Aorta (tissue), 5 donors: ENCODE data around the gene BRAT1. TPM values are rescaled to one million over a fixed set of nuclear protein-coding genes. Genes with fewer than 3 reads are reported as not detected.

Experiments used
- ATAC-seq: fragments of 200-7000 bp; cut with Tn5 transposase; one replicate; pipeline ENCODE4 v1.9.1; 2022; ENCODE audit warnings: moderate library complexity; ENCODE audit not compliant: low FRiP score
- DNase-seq, 2 donors: peaks; one replicate each; pipeline ENCODE4 v3.0.0-alpha.2; 2020
- H3K27ac ChIP-seq, 2 donors: one replicate each; pipeline ENCODE4 v1.5.1; 2013; ENCODE audit warnings: low read length in 2 of 2, mild to moderate bottlenecking in 2 of 2, moderate library complexity in 2 of 2, control low read depth in 1 of 2, inconsistent platforms in 1 of 2, low read depth in 1 of 2
- H3K27me3 ChIP-seq, 2 donors: one replicate each; pipeline ENCODE4 v1.6.1; 2013; ENCODE audit warnings: control low read depth in 1 of 2, low read length in 1 of 2, mild to moderate bottlenecking in 1 of 2, moderate library complexity in 1 of 2; ENCODE audit not compliant: insufficient read depth in 2 of 2, control insufficient read depth in 1 of 2
- H3K36me3 ChIP-seq, 2 donors: one replicate each; pipeline ENCODE4 v1.6.1; 2013; ENCODE audit warnings: control low read depth in 1 of 2, low read length in 1 of 2, mild to moderate bottlenecking in 1 of 2; ENCODE audit not compliant: insufficient read depth in 2 of 2, control insufficient read depth in 1 of 2
- H3K4me1 ChIP-seq, 2 donors: one replicate each; pipeline ENCODE4 v1.6.1; 2013; ENCODE audit warnings: low read length in 2 of 2, control low read depth in 1 of 2, mild to moderate bottlenecking in 1 of 2, moderate library complexity in 1 of 2; ENCODE audit not compliant: insufficient read depth in 2 of 2, control insufficient read depth in 1 of 2
- H3K4me3 ChIP-seq, 2 donors: one replicate each; pipeline ENCODE4 v1.5.1; 2013; ENCODE audit warnings: low read length in 2 of 2, control low read depth in 1 of 2, mild to moderate bottlenecking in 1 of 2
- H3K9me3 ChIP-seq: one replicate; pipeline ENCODE4 v1.6.1; 2013; ENCODE audit warnings: mild to moderate bottlenecking, low read length; ENCODE audit not compliant: control insufficient read depth
- WGBS, 2 donors: extraction: QIAGEN DNeasy Blood & Tissue Kit; methylation state at CpG; one replicate each; pipeline ENCODE4 v1.1.7; 2013; 5-methylcytosine and 5-hydroxymethylcytosine counted together
- intact Hi-C, 2 donors: fragments of 100-400 bp; cut with DNase I; formaldehyde crosslinking; loops; one replicate each; pipeline versions ENCODE4 v1.14.2 to v1.15.0; 2022
- long read RNA-seq, 2 donors: library from polyadenylated mRNA; unstranded; transcript quantifications; one replicate each; pipeline ENCODE4 v2.0.0, GENCODE V29; 2020 to 2021
- polyA plus RNA-seq, 2 donors: library from polyadenylated mRNA; stranded (reverse); fragments of 200-250 nt; gene quantifications; one replicate each; pipeline ENCODE4 v1.2.3, GENCODE V29; 2013
- total RNA-seq, 2 donors: library from RNA; stranded (reverse); fragmentation: NEBNext Ultra II Directional; extraction: Animal tissue kit (Norgen Biotek cat#: 25700); gene quantifications; one replicate each; pipeline ENCODE4 v1.2.1, GENCODE V29; 2021
- donor health status: healthy with polysubstance abuse.
- donor health status: Bipolar disorder and iron deficiency.
- donor health status: DM: no; HTN: no; CAD: no.
- donor health status: DM: no; HTN: no; CAD: no.
- donor health status: DM: yes; HTN: yes; CAD: no.

The BRAT1 gene
- 10 to 100 TPM; 14.8 to 24.3 TPM for total RNA-seq
- polyA plus RNA-seq, result 10 to 100 TPM; 11.8 to 63.9 TPM
- long read RNA-seq, donor 1, transcript BRAT1-201 (14 exons, 2,915 nt), result major isoform, 52 of 169 reads
- long read RNA-seq, donor 1, partial matches to known transcripts, result 67 of 169 reads
- long read RNA-seq, donor 1, other reads (novel, unspliced or antisense), result 50 of 169 reads
- long read RNA-seq, donor 2, full-length matches to known transcripts, result 26 of 74 reads
- long read RNA-seq, donor 2, partial matches to known transcripts, result 25 of 74 reads
- long read RNA-seq, donor 2, other reads (novel, unspliced or antisense), result 23 of 74 reads

DNA sequence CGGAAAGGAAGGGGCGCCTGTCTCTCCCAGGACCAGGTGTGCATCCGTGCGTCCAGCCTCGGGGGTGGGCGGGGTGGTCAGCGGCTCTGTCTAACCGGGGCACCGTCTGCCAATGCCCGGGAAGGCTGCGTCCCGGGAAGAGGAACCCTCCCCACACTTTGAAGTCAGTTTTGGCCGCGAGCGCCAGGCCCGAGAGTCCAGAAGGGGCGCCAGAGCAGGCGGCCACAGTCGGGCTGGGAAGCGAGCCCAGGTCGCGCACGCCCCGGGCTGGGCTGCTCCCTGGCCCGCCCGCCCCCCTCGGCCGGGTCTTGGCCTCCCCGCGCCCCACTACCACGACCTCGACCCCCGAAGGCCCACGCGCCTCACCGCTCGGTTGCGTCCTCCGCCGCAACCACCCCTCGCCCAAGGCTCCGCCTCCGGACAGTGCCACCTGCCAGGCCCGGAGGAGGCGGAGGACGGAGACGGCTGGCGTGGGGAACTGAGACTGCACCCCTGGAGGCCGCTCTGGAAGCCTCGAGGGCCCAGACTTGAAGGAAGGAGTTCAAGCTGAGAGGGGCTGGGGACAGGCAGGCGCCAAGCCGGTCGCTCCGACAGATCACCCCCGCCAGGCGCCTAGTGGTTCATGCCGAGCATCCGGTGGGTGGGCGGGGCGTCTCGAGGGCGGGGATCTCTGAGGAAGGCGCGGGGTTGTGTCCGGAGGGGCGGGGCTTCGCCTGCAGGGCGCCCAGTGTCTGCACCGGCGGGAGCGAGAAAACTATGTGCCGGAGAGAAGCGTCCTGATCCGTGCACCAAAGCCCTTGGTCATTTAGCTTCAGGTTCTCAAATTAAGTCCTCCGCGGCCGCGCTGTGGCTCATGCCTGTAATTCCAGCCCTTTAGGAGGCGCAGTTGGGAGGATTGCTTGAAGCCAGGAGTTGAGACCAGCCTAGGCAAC, at the start of gene BRAT1:
Gene BRAT1 (minus strand): TSS at position 404 of the 932 bp plus-strand sequence. CDS start 1,093 bp downstream, outside the sequence.
- peak within 1 kb of the TSS; percentile 47 to 83 for H3K27ac ChIP-seq
- no peaks in the 10 kb centered on the region for H3K4me1 ChIP-seq
- H3K4me3 ChIP-seq, result peak within 1 kb of the TSS; percentile 79 to 97
- H3K36me3 ChIP-seq, result no peaks in the 10 kb centered on the region
- H3K9me3 ChIP-seq, result no peaks in the 10 kb centered on the region
- ATAC-seq, result peak; percentile 97
- WGBS, 2 donors, result 0 to 1% methylated on average over 59 to 79 of the region's 79 CpGs
- DNase-seq, result peak; percentile 99
- intact Hi-C loops, result loop anchor here in 1 of 2 donors (5.0 to 10.0 kb wide), 2 partner anchors 52 to 289 kb away; partner anchors contain the start of gene GNA12
- no peaks in the 10 kb centered on the region for H3K27me3 ChIP-seq

GRCh38 chr7:2604608-2605174, 49.4 kb upstream of the BRAT1 start:
- Histone ChIP-seq H3K4me1 (no peaks in the 10 kb centered on the region), H3K4me3 (no peak overlapping the region), H3K27ac (no peak overlapping the region), H3K36me3 (no peaks in the 10 kb centered on the region), H3K27me3 (no peaks in the 10 kb centered on the region), H3K9me3 (no peaks in the 10 kb centered on the region)
- intact Hi-C loops, result loop anchor here in 1 of 2 donors (5.0 kb wide), 1 partner anchor 47 kb away; the partner anchor contains the start of genes BRAT1 and IQCE
- ATAC-seq (no peak), DNase-seq (no peak)
- WGBS, 2 donors, result 97 to 98% methylated on average over 29 of the region's 29 CpGs

- H3K27ac ChIP-seq, result no peak overlapping the region
- no peaks in the 10 kb centered on the region for H3K27me3 ChIP-seq
- no peak for ATAC-seq
- WGBS, 2 donors, result 95 to 96% methylated on average over 35 of the region's 35 CpGs
- no peaks in the 10 kb centered on the region for H3K9me3 ChIP-seq
- DNase-seq, result no peak
- no peaks in the 10 kb centered on the region for H3K36me3 ChIP-seq
- intact Hi-C loops, result no loop called here
- H3K4me1 ChIP-seq, result no peaks in the 10 kb centered on the region
- H3K4me3 ChIP-seq, result no peak overlapping the region
Observed at GRCh38 chr7:2603044-2603965, 48.0 kb upstream of the BRAT1 start.

DNA sequence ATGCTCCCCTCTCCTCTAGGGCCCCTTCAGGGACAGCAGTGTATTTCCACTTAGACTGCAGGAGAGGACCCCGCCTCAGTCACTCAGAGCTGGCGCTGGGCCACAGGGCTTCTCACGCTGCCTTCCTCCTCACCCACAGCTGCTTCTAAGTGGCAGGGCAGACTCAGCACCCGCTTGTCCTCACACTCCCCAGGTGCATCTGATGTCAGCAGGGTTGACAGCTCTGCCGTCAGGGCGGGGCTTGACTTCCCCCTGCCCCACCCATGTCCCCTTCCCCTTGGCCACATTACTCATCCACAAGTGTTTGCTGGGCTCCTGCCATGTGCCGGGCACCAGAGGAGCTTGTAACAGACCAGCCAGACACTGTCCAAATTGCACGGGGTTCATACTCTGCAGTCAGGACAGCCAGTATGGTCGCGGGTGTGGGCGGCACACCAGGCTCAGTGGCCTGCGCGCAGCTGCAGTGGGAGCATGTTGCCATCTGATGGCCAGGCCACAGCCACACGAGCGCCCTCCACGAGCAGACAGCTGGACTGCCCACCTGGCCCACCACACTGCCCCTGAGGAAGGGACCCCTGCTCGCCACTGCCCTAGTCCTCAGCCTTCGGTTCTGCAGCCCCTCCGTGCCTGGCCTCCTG, 47.2 kb upstream of the BRAT1 start:
- H3K27me3 ChIP-seq, result no peaks in the 10 kb centered on the region
- ATAC-seq, result no peak

GRCh38 chr7:2601907-2602306, 46.6 kb upstream of the BRAT1 start:
- intact Hi-C loops, result no loop called here
- 94 to 96% methylated on average over 11 of the region's 11 CpGs for WGBS, 2 donors
- no peak overlapping the region for H3K27ac ChIP-seq
- H3K9me3 ChIP-seq, result no peaks in the 10 kb centered on the region
- H3K27me3 ChIP-seq, result no peaks in the 10 kb centered on the region
- ATAC-seq (no peak), DNase-seq (no peak)
- no peak overlapping the region for H3K4me3 ChIP-seq
- H3K36me3 ChIP-seq, result no peaks in the 10 kb centered on the region
- no peaks in the 10 kb centered on the region for H3K4me1 ChIP-seq

More for the DNA sequence above, 47.2 kb upstream of the BRAT1 start:
- H3K4me1 ChIP-seq, result no peaks in the 10 kb centered on the region
- H3K36me3 ChIP-seq, result no peaks in the 10 kb centered on the region
- intact Hi-C loops, result no loop called here
- H3K27ac ChIP-seq, result no peak overlapping the region
- 85 to 91% methylated on average over 19 of the region's 19 CpGs for WGBS, 2 donors
- DNase-seq, result no peak
- no peaks in the 10 kb centered on the region for H3K9me3 ChIP-seq
- H3K4me3 ChIP-seq, result no peak overlapping the region

GRCh38 chr7:2601065-2601464, 45.7 kb upstream of the BRAT1 start:
- H3K9me3 ChIP-seq, result no peaks in the 10 kb centered on the region
- no peaks in the 10 kb centered on the region for H3K36me3 ChIP-seq
- H3K27ac ChIP-seq, result no peak overlapping the region
- ATAC-seq (no peak), DNase-seq (no peak)
- H3K4me3 ChIP-seq, result no peak overlapping the region
- intact Hi-C loops, result no loop called here
- H3K27me3 ChIP-seq, result no peaks in the 10 kb centered on the region
- 83 to 86% methylated on average over 9 of the region's 9 CpGs for WGBS, 2 donors
- no peaks in the 10 kb centered on the region for H3K4me1 ChIP-seq

DNA sequence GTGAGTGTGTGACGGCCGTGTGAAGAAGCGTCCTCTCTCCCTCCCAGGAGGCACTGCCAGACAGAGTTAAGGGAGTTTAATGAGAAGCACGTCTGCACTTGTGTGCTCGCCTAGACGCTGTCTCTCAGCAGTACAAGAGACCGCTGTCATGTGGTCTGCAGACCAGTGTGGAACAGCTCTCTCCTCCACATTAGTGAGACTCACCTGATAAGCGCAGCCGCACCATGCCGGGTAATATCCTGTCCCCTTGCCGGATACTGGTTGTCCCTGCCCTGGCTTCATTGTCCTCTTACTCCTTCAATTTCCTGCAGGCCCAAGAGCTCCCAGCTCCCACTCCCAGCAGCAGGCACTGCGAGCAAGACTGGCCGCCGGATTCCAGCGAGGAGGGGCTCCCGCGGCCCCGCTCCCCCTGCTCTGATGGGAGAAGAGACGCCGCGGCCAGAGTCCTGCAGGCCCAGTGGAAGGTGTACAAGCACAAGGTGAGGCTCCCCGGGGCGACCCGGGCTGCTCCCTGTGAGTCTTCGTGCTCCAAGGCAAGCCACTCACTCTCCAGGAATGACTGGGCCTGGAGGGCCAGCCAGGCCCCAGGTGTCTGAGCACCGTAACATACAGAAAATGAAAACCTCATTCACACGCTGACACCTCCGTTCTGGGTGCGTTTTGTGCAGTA, 43.0 kb upstream of the BRAT1 start:
- Histone ChIP-seq H3K4me3 (no peak overlapping the region), H3K9me3 (no peaks in the 10 kb centered on the region), H3K36me3 (no peaks in the 10 kb centered on the region), H3K4me1 (no peaks in the 10 kb centered on the region), H3K27ac (no peak overlapping the region), H3K27me3 (no peaks in the 10 kb centered on the region)
- intact Hi-C loops, result no loop called here
- 93 to 95% methylated on average over 29 of the region's 29 CpGs for WGBS, 2 donors
- no peak for DNase-seq
- no peak for ATAC-seq
